HT1080 (cell line): ENCODE data around the gene CHD6. TPM values are rescaled to one million over a fixed set of nuclear protein-coding genes. Genes with fewer than 3 reads are reported as not detected.

Source experiments
- DNase-seq: peaks from one replicate; pipeline ENCODE4 v3.0.0-alpha.2; 2015; ENCODE audit warnings: low read depth
- total RNA-seq: library from RNA; depleted of rRNA; stranded (reverse); fragments of >200 nt; shearing (Covaris generic); gene quantifications from 2 replicates; pipeline ENCODE4 v1.2.3, GENCODE V29; 2014

Gene CHD6
- total RNA-seq, 1 experiment from 2014 or later = 8.6 TPM

DNA sequence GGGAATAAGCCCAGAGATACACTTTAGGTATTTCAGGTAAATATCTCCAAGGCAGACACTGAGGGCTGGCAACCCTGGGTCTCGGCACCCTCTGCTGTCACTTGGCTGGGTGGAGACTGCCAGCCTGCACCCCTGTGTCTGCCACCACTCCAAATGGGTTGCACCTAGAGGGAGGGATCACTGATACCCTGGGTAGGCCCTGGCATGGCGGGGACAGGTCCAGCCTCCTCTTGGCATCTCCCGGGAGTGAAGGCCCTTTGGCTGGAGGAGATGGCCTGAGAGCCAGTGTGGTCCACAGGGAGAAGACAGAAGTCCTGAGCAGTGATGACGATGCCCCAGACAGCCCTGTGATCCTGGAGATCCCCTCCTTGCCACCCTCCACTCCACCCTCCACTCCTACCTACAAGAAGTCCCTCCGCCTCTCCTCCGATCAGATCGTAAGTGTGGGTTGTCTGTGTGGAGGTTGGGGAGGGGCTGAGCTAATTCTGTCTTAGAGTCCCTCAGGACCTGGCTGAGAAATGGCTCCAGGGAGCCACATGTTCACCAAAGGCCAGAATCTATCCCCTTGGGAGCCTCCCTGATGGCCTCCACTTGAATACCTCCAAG, 262.5 kb downstream of the CHD6 start:
- DNase-seq = no peak

GRCh38 chr20:41355192-41355591, 263.0 kb downstream of the CHD6 start:
- DNase-seq = no peak

- DNase-seq = no peak
These were observed 264.6 kb downstream of the CHD6 start for GRCh38 chr20:41353530-41353929.

- DNase-seq = no peak
These were observed 265.5 kb downstream of the CHD6 start for GRCh38 chr20:41352666-41353065.

DNA sequence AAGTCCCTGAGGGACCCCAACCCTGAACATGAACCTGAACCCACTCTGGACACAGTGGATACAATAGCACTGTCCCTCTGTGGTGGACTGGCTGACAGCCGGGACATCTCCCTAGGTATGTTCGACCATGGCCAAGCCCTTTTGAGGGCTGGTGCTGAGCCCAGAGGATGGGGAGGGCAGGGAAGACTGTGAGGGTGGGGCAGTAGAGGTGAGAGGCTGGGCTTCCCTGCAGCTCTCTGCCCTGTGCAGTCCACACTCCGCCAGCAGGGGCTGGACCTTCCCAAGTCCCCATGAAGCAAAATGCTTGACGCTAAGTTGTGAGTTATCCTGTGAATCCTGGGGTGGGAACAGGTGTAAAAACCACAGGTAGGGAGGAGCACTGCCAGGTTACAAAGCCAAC, 266.1 kb downstream of the CHD6 start:
- no peak for DNase-seq
